Body of pancreas (tissue), 4 donors: Measurements from ENCODE around the gene DNAJC5G. TPM values are rescaled to one million over a fixed set of nuclear protein-coding genes. Genes with fewer than 3 reads are reported as not detected.

ENCODE experiments used
- ATAC-seq: fragments of 150-250 bp; one replicate; pipeline ENCODE4 v1.9.1; 2016
- DNase-seq, 4 donors: peaks; one replicate each; pipeline ENCODE4 v3.0.0-alpha.2; 2019
- H3K27ac ChIP-seq, 4 donors: fragments of 200-600 bp; sonication (generic); 1 replicate in 3 of 4; 2 replicates in 1 of 4; pipeline versions ENCODE4 v1.5.1 to v1.6.1; 2016 to 2019; ENCODE audit warnings: mild to moderate bottlenecking in 1 of 4, mixed read lengths in 1 of 4, moderate library complexity in 1 of 4
- H3K27me3 ChIP-seq, 2 donors: fragments of 200-600 bp; sonication (generic); one replicate each; pipeline ENCODE4 v1.6.0; 2016; ENCODE audit warnings: mild to moderate bottlenecking in 1 of 2
- H3K36me3 ChIP-seq, 2 donors: fragments of 200-600 bp; sonication (generic); replicated peaks in 1 of 2; 2 replicates each; pipeline ENCODE4 v1.5.1; 2016; ENCODE audit warnings: low read depth in 2 of 2; ENCODE audit not compliant: insufficient read depth in 1 of 2
- H3K4me1 ChIP-seq: fragments of 200-600 bp; sonication (generic); one replicate; pipeline ENCODE4 v1.6.0; 2016
- H3K4me3 ChIP-seq, 2 donors: fragments of 200-600 bp; sonication (generic); 1 replicate in 1 of 2; 2 replicates in 1 of 2; pipeline ENCODE4 v1.5.1; 2016 to 2019
- H3K9me3 ChIP-seq, 3 donors: fragments of 200-600 bp; sonication (generic); 1 replicate in 2 of 3; 2 replicates in 1 of 3; pipeline ENCODE4 v1.5.1; 2016
- CTCF ChIP-seq, 7 experiments: fragments of 450-650 bp in 4 of 7; fragments of 200-600 bp in 3 of 7; sonication (generic) in 3 of 7; IDR thresholded peaks; one replicate each; pipeline ENCODE4 v1.5.1; 2016 to 2019; ENCODE audit warnings: antibody characterized with exemption in 7 of 7
- POLR2A ChIP-seq, 3 donors: fragments of 450-650 bp; IDR thresholded peaks; one replicate each; pipeline ENCODE4 v1.6.1; 2016; ENCODE audit warnings: antibody characterized with exemption in 3 of 3, mild to moderate bottlenecking in 2 of 3
- WGBS, 2 donors: methylation state at CpG; one replicate each; pipeline ENCODE4 v1.1.5; 2017; 5-methylcytosine and 5-hydroxymethylcytosine counted together
- intact Hi-C: fragments of 100-400 bp; cut with DNase I; formaldehyde crosslinking; loops from one replicate; pipeline ENCODE4 v1.15.1; 2023
- total RNA-seq, 2 donors: library from RNA; depleted of rRNA; stranded (reverse); fragments of >200 nt; gene quantifications; one replicate each; pipeline ENCODE4 v1.1.0, GENCODE V29; 2016

The DNAJC5G gene
- total RNA-seq, 2 donors from 2014 or later, result 1.3 TPM; not detected in 1

GRCh38 chr2:27288610-27289009, 13.4 kb downstream of the DNAJC5G start:
- H3K27ac ChIP-seq, result no peak overlapping the region
- H3K27me3 ChIP-seq, result no peaks in the 10 kb centered on the region
- H3K9me3 ChIP-seq, result no peaks in the 10 kb centered on the region
- 33 to 42% methylated on average over 3 of the region's 3 CpGs for WGBS, 2 donors
- no peak for DNase-seq
- H3K4me1 ChIP-seq, result peaks cover 8% of the 10 kb centered on the region
- TF ChIP-seq CTCF (IDR thresholded peaks at IDR 0.05) (no peak), POLR2A (IDR thresholded peaks at IDR 0.05) (no peak)
- H3K36me3 ChIP-seq, result no peaks in the 10 kb centered on the region
- intact Hi-C loops, result no loop called here
- ATAC-seq, result no peak
- H3K4me3 ChIP-seq, result no peak overlapping the region

DNA sequence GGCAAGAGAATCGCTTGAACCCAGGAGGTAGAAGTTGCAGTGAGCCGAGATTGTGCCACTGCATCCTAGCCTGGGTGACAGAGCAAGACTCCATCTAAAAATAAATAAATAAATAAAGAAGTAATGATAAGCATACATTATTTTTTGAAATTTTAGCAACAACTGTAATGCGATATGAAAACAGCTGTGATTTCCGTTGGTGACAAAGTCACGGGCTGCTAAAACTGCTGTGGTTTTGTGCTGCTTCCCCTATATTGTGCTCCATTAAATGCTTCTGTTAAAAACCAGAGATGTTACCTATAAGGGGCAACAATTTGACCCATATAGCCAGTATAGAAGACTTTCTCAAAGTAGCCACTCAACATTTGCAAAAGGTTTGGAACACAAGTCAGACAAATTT, 15.3 kb downstream of the DNAJC5G start:
- Histone ChIP-seq H3K27ac (no peak overlapping the region), H3K27me3 (no peaks in the 10 kb centered on the region), H3K4me3 (no peak overlapping the region), H3K9me3 (no peaks in the 10 kb centered on the region), H3K36me3 (no peaks in the 10 kb centered on the region), H3K4me1 (peaks cover 10% of the 10 kb centered on the region)
- DNase-seq (no peak), ATAC-seq (no peak)
- TF ChIP-seq CTCF (IDR thresholded peaks at IDR 0.05) (no peak), POLR2A (IDR thresholded peaks at IDR 0.05) (no peak)
- intact Hi-C loops, result no loop called here
- 79 to 84% methylated on average over 5 of the region's 5 CpGs for WGBS, 2 donors

DNA sequence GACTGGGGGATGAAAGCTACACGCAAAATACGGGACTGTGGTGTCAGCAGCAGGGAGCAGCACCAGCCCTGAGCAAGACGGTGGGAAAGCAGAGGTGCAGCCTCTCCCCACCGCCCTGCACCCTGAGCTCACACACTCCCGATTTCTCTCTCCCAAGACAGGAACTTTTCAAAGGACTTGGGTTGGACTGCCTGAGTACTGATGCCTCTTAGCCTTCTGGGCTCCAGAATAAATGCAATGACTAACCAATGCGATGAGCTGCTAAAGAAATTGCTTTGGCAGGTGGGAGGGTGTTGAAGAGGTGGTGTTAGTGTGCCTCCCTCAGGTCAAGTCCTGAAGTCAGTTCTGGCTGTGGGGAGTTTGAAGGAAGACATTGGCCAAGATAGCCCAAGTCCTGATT, 16.6 kb downstream of the DNAJC5G start:
- no peaks in the 10 kb centered on the region for H3K9me3 ChIP-seq
- ATAC-seq (no peak), DNase-seq (no peak)
- no peak for TF ChIP-seq CTCF (IDR thresholded peaks at IDR 0.05)
- no peak for TF ChIP-seq POLR2A (IDR thresholded peaks at IDR 0.05)
- no peak overlapping the region for H3K27ac ChIP-seq
- H3K27me3 ChIP-seq, result no peaks in the 10 kb centered on the region
- intact Hi-C loops, result no loop called here
- peaks cover 10% of the 10 kb centered on the region for H3K4me1 ChIP-seq
- WGBS, 2 donors, result 47 to 63% methylated on average over 6 of the region's 6 CpGs
- no peak overlapping the region for H3K4me3 ChIP-seq
- no peaks in the 10 kb centered on the region for H3K36me3 ChIP-seq

DNA sequence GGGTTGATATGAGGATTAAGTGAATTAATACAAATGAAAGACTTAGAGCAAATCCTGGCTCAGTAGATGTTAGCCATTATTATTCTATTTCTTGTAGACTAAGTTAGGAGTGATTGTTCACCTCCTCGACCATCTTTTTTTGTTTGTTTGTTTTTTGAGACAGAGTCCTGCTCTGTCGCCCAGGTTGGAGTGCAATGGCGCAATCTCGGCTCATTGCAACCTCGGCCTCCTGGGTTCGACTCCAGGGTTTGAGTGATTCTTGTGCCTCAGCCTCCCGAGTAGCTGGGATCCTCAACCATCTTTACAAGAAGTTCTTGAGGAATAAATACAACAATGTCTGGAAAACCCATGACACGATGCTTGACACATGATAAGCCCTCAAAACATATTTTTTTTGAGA, 19.7 kb downstream of the DNAJC5G start:
- peaks cover 10% of the 10 kb centered on the region for H3K4me1 ChIP-seq
- ATAC-seq, result no peak
- H3K36me3 ChIP-seq, result no peaks in the 10 kb centered on the region
- TF ChIP-seq CTCF (IDR thresholded peaks at IDR 0.05) (no peak), POLR2A (IDR thresholded peaks at IDR 0.05) (no peak)
- no peak overlapping the region for H3K4me3 ChIP-seq
- no peaks in the 10 kb centered on the region for H3K27me3 ChIP-seq
- no peak for DNase-seq
- 76 to 79% methylated on average over 8 of the region's 8 CpGs for WGBS, 2 donors
- H3K27ac ChIP-seq, result no peak overlapping the region
- intact Hi-C loops, result no loop called here
- H3K9me3 ChIP-seq, result no peaks in the 10 kb centered on the region

GRCh38 chr2:27296481-27296880, 21.2 kb downstream of the DNAJC5G start:
- peaks cover 10% of the 10 kb centered on the region for H3K4me1 ChIP-seq
- H3K27me3 ChIP-seq, result no peaks in the 10 kb centered on the region
- 46 to 55% methylated on average over 4 of the region's 4 CpGs for WGBS, 2 donors
- ATAC-seq, result no peak
- no peaks in the 10 kb centered on the region for H3K9me3 ChIP-seq
- intact Hi-C loops, result no loop called here
- H3K27ac ChIP-seq, result no peak overlapping the region
- TF ChIP-seq CTCF (IDR thresholded peaks at IDR 0.05), result no peak
- TF ChIP-seq POLR2A (IDR thresholded peaks at IDR 0.05), result no peak
- DNase-seq, result no peak
- H3K4me3 ChIP-seq, result no peak overlapping the region
- H3K36me3 ChIP-seq, result no peaks in the 10 kb centered on the region
